GM10266 (cell line): Measurements from ENCODE around the gene CXCR1.

Experiments used
- DNase-seq: peaks from one replicate; pipeline ENCODE4 v3.0.0; 2012; ENCODE audit errors: extremely low spot score
- TF ChIP-seq, protein P1 (sequence below): IDR thresholded peaks from 2 replicates; pipeline ENCODE4 v1.5.1; 2012; ENCODE audit warnings: mild to moderate bottlenecking, low read depth; ENCODE audit not compliant: control insufficient read depth, insufficient read depth; ENCODE audit errors: missing control alignments

Gene CXCR1

DNA sequence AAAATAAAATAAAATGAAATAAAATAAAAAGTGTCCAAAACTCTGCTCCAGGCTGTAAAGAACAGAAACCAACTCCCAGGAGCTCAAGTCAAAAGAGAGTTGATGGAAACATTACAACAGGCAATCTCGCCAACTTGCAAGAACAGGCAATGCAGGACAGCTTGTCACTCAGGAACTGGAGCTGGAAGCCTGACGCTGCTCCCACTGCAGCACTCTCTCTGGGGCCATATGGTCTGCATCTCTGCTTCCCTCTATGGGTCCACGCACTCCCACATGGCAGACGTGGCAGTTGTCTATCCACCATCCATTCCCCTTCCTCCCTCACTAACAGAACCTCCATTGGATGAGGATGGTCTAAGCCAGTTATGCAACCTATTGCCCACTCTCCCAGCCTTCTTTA lies 26.9 kb upstream of the CXCR1 start:
- TF ChIP-seq, protein P1, sequence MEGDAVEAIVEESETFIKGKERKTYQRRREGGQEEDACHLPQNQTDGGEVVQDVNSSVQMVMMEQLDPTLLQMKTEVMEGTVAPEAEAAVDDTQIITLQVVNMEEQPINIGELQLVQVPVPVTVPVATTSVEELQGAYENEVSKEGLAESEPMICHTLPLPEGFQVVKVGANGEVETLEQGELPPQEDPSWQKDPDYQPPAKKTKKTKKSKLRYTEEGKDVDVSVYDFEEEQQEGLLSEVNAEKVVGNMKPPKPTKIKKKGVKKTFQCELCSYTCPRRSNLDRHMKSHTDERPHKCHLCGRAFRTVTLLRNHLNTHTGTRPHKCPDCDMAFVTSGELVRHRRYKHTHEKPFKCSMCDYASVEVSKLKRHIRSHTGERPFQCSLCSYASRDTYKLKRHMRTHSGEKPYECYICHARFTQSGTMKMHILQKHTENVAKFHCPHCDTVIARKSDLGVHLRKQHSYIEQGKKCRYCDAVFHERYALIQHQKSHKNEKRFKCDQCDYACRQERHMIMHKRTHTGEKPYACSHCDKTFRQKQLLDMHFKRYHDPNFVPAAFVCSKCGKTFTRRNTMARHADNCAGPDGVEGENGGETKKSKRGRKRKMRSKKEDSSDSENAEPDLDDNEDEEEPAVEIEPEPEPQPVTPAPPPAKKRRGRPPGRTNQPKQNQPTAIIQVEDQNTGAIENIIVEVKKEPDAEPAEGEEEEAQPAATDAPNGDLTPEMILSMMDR, result no peak
- no peak for DNase-seq

GRCh38 chr2:218192902-218193430 lies 26.2 kb upstream of the CXCR1 start:
- no peak for DNase-seq

DNA sequence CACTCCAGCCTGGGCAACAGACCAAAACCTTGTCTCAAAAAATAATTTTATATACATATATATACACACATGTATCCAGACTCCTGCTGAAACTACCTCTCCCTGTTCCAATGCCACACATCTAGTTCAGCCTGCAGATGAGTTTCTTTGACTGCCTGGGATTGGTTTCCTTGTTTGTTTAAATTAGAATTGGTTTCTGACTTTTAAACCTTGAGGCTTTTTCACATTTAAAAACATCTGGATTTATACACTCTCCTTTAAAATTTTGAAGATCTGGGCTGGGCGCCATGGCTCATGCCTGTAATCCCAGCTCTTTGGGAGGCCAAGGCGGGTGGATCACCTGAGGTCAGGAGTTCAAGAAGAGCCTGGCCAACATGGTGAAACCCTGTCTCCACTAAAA lies 21.8 kb upstream of the CXCR1 start:
- TF ChIP-seq, protein P1, result no peak
- DNase-seq, result no peak

More at GRCh38 chr2:218192902-218193430, 26.2 kb upstream of the CXCR1 start:
- TF ChIP-seq, protein P1, result no peak

GRCh38 chr2:218187296-218188015 lies 20.7 kb upstream of the CXCR1 start:
- TF ChIP-seq, protein P1, result no peak

GRCh38 chr2:218186876-218187275 lies 20.1 kb upstream of the CXCR1 start:
- TF ChIP-seq, protein P1, result no peak
- no peak for DNase-seq

More at GRCh38 chr2:218187296-218188015, 20.7 kb upstream of the CXCR1 start:
- no peak for DNase-seq

DNA sequence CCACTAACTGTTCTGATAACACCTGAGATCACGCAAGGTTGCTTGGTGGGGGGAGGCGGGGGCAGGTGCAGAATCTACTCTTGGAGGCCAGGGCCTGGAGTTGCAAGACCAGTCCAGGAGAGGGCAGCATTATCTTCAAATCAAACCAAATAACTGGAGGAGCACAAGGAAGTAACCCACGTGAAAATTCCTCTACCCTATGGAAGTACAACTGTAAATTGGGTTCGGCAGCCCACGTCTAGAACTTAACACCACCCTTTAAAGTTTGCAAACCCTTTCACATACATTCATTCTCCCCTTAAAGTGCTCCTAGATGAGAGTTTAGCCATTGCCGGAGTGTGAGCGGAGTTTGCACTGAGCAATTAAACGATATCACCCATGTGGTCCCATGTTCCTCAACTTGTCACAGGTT lies 19.6 kb upstream of the CXCR1 start:
- peak; percentile 64 for DNase-seq
- TF ChIP-seq, protein P1, result peak; percentile 86

DNA sequence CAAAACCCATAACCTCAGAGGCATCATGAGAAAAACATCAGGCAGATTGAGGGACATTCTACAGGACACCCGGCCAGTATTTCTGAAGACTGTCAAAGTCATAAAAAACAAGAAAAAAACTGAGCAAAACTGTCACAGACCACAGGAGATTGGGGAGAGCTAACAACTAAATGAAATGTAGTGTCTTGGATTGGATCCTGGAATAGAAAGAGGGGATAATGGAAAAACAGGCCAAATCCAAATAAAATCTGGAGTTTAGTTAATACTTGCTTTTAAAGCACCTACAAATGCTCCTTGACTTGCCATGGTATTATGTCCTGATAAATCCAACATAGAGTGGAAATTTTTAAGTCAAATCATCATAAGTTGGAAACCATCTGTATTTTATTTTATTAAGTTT lies 17.6 kb upstream of the CXCR1 start:
- no peak for DNase-seq
- TF ChIP-seq, protein P1, result no peak
